Measurements from ENCODE around the gene GIPC3. TPM values are rescaled to one million over a fixed set of nuclear protein-coding genes. Genes with fewer than 3 reads are reported as not detected.
A peak's percentile ranks its signal among the peaks of the same experiment; 100 is the strongest.

Gene GIPC3
- total RNA-seq, 6 experiments from 2014 or later, result 0.51 to 1.6 (median 0.80) TPM

DNA sequence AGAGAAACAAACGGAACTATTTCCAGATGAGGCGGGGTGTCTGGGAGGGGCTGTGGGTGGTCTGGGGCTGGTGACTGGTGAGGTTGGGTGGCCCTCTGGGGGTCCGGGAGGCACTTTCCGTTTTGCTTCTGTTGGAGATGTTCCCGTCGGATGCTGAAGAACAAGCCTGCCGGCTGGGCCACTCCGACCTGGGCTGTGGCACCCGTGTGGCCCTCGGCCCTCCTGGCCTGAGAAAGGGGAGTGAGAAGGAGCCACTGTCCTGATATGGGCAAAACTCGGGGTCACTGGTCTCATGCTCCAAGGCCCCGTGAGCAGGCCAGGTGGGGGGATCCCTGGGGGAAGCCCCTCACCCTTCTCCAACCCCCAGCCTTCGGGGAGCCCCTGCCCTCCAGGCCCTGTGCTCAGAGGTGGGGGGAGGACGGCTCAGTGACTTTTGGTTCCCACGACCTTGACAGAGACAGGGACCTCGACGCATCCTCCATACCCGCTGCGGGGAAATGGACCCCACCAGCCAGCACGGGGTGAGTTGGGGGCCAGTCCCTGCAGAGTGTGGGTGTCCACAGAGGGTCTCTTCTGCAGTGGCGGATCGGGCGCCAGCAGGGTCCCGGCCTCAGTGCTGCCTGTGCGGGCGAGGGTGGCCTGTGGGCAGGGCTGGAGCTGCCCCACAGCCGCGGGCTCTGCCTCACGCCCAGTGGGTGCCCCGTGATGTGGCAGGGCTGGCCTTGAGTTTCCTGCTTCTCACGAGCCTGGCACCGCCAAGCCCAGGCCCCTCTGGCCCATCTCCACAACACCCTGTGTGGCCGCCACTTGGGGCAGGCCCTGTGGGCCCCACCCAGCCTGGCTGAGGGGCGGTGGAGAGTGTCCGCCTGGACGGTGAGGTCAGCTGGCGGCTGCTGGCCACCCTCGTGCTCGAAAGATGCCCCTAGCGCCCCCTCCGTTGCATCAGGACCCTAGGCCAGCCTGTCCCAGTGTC, 25.8 kb downstream of the GIPC3 start:
- TF ChIP-seq, protein P1, sequence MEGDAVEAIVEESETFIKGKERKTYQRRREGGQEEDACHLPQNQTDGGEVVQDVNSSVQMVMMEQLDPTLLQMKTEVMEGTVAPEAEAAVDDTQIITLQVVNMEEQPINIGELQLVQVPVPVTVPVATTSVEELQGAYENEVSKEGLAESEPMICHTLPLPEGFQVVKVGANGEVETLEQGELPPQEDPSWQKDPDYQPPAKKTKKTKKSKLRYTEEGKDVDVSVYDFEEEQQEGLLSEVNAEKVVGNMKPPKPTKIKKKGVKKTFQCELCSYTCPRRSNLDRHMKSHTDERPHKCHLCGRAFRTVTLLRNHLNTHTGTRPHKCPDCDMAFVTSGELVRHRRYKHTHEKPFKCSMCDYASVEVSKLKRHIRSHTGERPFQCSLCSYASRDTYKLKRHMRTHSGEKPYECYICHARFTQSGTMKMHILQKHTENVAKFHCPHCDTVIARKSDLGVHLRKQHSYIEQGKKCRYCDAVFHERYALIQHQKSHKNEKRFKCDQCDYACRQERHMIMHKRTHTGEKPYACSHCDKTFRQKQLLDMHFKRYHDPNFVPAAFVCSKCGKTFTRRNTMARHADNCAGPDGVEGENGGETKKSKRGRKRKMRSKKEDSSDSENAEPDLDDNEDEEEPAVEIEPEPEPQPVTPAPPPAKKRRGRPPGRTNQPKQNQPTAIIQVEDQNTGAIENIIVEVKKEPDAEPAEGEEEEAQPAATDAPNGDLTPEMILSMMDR (IDR thresholded peaks at IDR 0.05), result no peak
- no peak for TF ChIP-seq POLR2A (IDR thresholded peaks at IDR 0.05)
- peak; percentile 15 to 51 (median 44) for DNase-seq
- intact Hi-C loops (cut with DNase I), result loop anchor here in 1 of 2 donors (10.0 kb wide), 1 partner anchor 66 kb away; no protein-coding TSS in a partner anchor

DNA sequence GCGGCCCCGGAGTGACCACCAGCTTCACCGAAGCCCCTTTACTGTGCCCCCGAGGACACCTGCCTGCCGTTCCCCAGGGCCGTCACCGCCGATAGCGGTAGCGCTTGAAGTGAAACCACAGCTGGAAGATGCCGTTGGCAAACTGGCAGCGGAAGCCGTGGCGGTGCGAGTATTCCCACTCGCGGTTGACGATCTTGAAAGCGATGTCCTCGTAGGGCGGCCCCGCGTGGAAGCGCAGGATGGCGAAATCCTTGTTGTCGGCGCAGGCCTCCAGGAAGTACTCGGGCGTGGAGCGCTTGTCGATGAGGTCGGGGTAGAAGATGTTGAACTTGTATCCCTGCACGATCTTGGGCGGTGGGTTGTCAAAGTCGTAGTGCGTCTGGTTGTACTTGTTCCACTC, 26.6 kb downstream of the GIPC3 start:
- DNase-seq (no peak), ATAC-seq (no peak)
- H3K4me1 ChIP-seq, result peaks cover 0 to 2% (median 0%) of the 10 kb centered on the region in 4 donors
- WGBS (ENCODE audit: insufficient coverage, low coverage, low lambda C conversion rate, missing lambda C conversion rate), result 96% methylated on average over 24 of the region's 36 CpGs
- intact Hi-C loops (cut with DNase I), result loop anchor here in 1 of 2 donors (10.0 kb wide), 1 partner anchor 67 kb away; no protein-coding TSS in a partner anchor
- TF ChIP-seq, protein P1 (IDR thresholded peaks at IDR 0.05), result no peak
- no peak for TF ChIP-seq POLR2A (IDR thresholded peaks at IDR 0.05)
- no peak overlapping the region for H3K27ac ChIP-seq
- no peaks in the 10 kb centered on the region for H3K27me3 ChIP-seq
- no peaks in the 10 kb centered on the region for H3K9me3 ChIP-seq
- peaks cover 0 to 19% (median 5%) of the 10 kb centered on the region in 4 donors for H3K36me3 ChIP-seq
- no peak overlapping the region for H3K4me3 ChIP-seq

More for the DNA sequence above, 25.8 kb downstream of the GIPC3 start:
- H3K27ac ChIP-seq, result no peak overlapping the region
- H3K27me3 ChIP-seq, result no peaks in the 10 kb centered on the region
- H3K36me3 ChIP-seq, result peaks cover 0 to 19% (median 5%) of the 10 kb centered on the region in 4 donors
- H3K9me3 ChIP-seq, result no peaks in the 10 kb centered on the region
- WGBS (ENCODE audit: insufficient coverage, low coverage, low lambda C conversion rate, missing lambda C conversion rate), result 80% methylated on average over 3 of the region's 41 CpGs
- peaks cover 0 to 10% (median 0%) of the 10 kb centered on the region in 4 donors for H3K4me1 ChIP-seq
- no peak for ATAC-seq
- H3K4me3 ChIP-seq, result no peak overlapping the region

DNA sequence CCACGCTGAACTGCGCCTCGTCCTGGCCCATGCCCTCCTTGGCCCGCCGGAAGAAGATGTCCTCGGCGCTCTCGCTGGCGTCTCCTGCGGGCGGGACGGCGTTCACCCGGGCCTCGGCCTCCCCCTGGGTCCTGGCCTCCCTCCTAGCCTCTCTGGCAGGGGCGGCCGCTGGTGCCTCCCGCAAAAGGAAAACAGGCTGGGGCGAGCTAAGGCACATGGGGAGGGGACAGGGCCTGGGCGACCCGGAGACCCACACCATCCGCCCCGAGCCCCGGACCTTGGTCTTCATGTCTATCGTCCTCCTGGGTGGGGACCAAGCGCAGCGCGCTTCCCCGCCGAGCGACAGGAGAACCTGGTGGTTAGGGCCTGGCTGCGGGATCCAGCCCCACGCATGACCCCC, 27.1 kb downstream of the GIPC3 start:
- no peaks in the 10 kb centered on the region for H3K4me1 ChIP-seq
- peak overlapping the region in 1 of 3 donors; percentile 39 for H3K27ac ChIP-seq
- H3K36me3 ChIP-seq, result peaks cover 0 to 19% (median 5%) of the 10 kb centered on the region in 4 donors
- DNase-seq, result peak in 2 of 3 donors; percentile 23 to 49
- WGBS (ENCODE audit: insufficient coverage, low coverage, low lambda C conversion rate, missing lambda C conversion rate), result 90% methylated on average over 2 of the region's 33 CpGs
- no peak overlapping the region for H3K4me3 ChIP-seq
- TF ChIP-seq POLR2A (IDR thresholded peaks at IDR 0.05), result no peak
- TF ChIP-seq, protein P1 (IDR thresholded peaks at IDR 0.05), result no peak
- no peaks in the 10 kb centered on the region for H3K9me3 ChIP-seq
- no peak for ATAC-seq
- no peaks in the 10 kb centered on the region for H3K27me3 ChIP-seq
- intact Hi-C loops (cut with DNase I), result loop anchor here in 1 of 2 donors (10.0 kb wide), 1 partner anchor 68 kb away; no protein-coding TSS in a partner anchor

DNA sequence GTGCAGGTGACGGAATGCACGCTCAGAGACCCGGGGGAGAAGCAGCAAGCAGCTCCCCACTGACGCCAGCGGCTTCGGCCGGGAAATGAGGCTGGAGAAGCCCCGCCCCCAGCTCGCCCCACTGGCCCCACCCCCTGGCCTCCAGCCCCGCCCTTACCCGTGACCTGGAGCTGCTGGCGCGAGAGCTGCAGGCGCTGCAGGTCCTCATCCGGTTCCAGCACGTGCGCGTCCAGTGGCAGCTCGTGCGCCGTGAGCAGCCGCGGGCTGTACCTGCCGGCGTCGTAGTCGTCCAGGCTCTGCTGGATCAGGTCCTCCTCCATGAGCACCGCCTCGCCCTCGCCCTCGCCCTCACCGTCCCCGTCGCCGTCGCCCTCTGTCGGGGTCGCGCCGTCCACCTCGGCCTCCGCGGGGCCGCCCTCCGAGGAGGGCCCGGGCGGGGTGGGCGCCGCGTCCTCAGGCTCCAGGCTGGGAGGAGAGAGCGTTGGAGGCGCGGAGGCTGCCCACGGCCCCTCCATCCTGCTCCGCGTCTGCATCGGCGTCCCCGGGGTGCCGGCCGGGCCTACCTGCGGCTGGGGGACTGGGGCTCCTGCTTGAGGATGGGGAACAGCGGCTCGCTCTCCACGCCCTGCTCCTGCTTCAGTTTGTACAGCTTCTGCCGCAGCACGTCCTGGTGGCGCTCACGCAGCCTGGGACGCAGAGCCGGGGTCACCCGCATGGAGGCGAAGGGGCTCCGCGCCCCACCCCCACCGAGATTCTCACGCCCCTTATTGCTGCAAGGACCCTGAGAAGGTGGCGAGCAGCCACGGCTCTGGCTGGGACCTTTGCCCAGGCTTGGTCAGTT, 27.8 kb downstream of the GIPC3 start:
- WGBS (ENCODE audit: insufficient coverage, low coverage, low lambda C conversion rate, missing lambda C conversion rate), result 100% methylated on average over 3 of the region's 79 CpGs
- intact Hi-C loops (cut with DNase I), result loop anchor here in 1 of 2 donors (10.0 kb wide), 1 partner anchor 68 kb away; no protein-coding TSS in a partner anchor

More for the DNA sequence above, 27.8 kb downstream of the GIPC3 start:
- TF ChIP-seq, protein P1 (IDR thresholded peaks at IDR 0.05), result no peak
- TF ChIP-seq POLR2A (IDR thresholded peaks at IDR 0.05), result no peak
- H3K4me3 ChIP-seq, result no peak overlapping the region
- ATAC-seq, result peak in 3 of 4 donors; percentile 2 to 21 (median 8)
- no peaks in the 10 kb centered on the region for H3K4me1 ChIP-seq
- H3K27me3 ChIP-seq, result no peaks in the 10 kb centered on the region
- H3K27ac ChIP-seq, result peak overlapping the region in 2 of 3 donors; percentile 8 to 39
- peaks cover 0 to 19% (median 5%) of the 10 kb centered on the region in 4 donors for H3K36me3 ChIP-seq
- no peaks in the 10 kb centered on the region for H3K9me3 ChIP-seq
- DNase-seq, result peak in 2 of 3 donors; percentile 37 to 53

Data from right lobe of liver (tissue), 6 donors.